CD4-positive, alpha-beta T cell (primary cell): ENCODE measurements around the gene RAI14. TPM values are rescaled to one million over a fixed set of nuclear protein-coding genes. Genes with fewer than 3 reads are reported as not detected.

ENCODE experiments used
- ATAC-seq: fragments of 200-7000 bp; cut with Tn5 transposase; one replicate; pipeline ENCODE4 v1.10.0; 2022; ENCODE audit warnings: mild to moderate bottlenecking; ENCODE audit not compliant: poor library complexity
- CTCF ChIA-PET: fragments of 350-600 bp; sonication (Branson Sonifier 250); formaldehyde crosslinking; loops from one replicate; lab custom pipeline; 2021; ENCODE audit warnings: antibody characterized with exemption, inconsistent platforms; lab: Charles Lee
- POLR2A ChIA-PET: fragments of 350-600 bp; sonication (Branson Sonifier 250); formaldehyde crosslinking; loops from one replicate; lab custom pipeline; 2021; ENCODE audit warnings: antibody characterized with exemption, inconsistent platforms; lab: Charles Lee
- DNase-seq, 14 experiments: peaks; one replicate each; pipeline ENCODE4 v3.0.0-alpha.2; 2013 to 2020; ENCODE audit warnings: mixed read lengths in 2 of 14
- H3K27ac ChIP-seq, 2 donors: one replicate each; pipeline versions ENCODE4 v1.5.1 to v1.7.0; 2013; ENCODE audit warnings: low read length in 2 of 2, low read depth in 1 of 2, mild to moderate bottlenecking in 1 of 2
- H3K27me3 ChIP-seq, 2 experiments: 1 replicate in 1 of 2; 2 replicates in 1 of 2; pipeline versions ENCODE4 v1.6.1 to v1.7.0; 2013; ENCODE audit warnings: low read length in 2 of 2, control low read depth in 1 of 2, mild to moderate bottlenecking in 1 of 2, moderate library complexity in 1 of 2; ENCODE audit not compliant: insufficient read depth in 2 of 2, control insufficient read depth in 1 of 2
- H3K36me3 ChIP-seq: one replicate; pipeline ENCODE4 v1.6.1; 2013; ENCODE audit warnings: low read length, control low read depth; ENCODE audit not compliant: insufficient read depth
- H3K4me1 ChIP-seq: one replicate; pipeline ENCODE4 v1.6.1; 2013; ENCODE audit warnings: low read length, control low read depth; ENCODE audit not compliant: insufficient read depth
- H3K4me3 ChIP-seq: one replicate; pipeline ENCODE4 v1.5.1; 2013; ENCODE audit warnings: mild to moderate bottlenecking, low read length, moderate library complexity
- H3K9me3 ChIP-seq, 2 experiments: 1 replicate in 1 of 2; 2 replicates in 1 of 2; pipeline versions ENCODE4 v1.6.1 to v1.7.0; 2013; ENCODE audit warnings: low read length in 2 of 2, mild to moderate bottlenecking in 2 of 2, control low read depth in 1 of 2, moderate library complexity in 1 of 2; ENCODE audit not compliant: control insufficient read depth in 1 of 2, insufficient read depth in 1 of 2
- H3K27ac Mint-ChIP-seq: one replicate; pipeline ENCODE4 v1.8.0; 2020; ENCODE audit warnings: mixed read lengths
- H3K27me3 Mint-ChIP-seq: one replicate; pipeline ENCODE4 v1.8.0; 2021; ENCODE audit warnings: mixed read lengths
- H3K36me3 Mint-ChIP-seq: one replicate; pipeline ENCODE4 v1.8.0; 2021; ENCODE audit warnings: low read depth, mixed read lengths
- H3K4me1 Mint-ChIP-seq: one replicate; pipeline ENCODE4 v1.8.0; 2021; ENCODE audit warnings: low read depth, mixed read lengths
- H3K4me3 Mint-ChIP-seq: one replicate; pipeline ENCODE4 v1.8.0; 2020; ENCODE audit warnings: mild to moderate bottlenecking, mixed read lengths
- H3K9me3 Mint-ChIP-seq: one replicate; pipeline ENCODE4 v1.8.0; 2020; ENCODE audit warnings: mixed read lengths
- intact Hi-C, 2 experiments: fragments of 100-400 bp; cut with DNase I in 1 of 2; cut with micrococcal nuclease in 1 of 2; formaldehyde crosslinking; loops; one replicate each; pipeline versions ENCODE4 v1.15.1 to v1.9.0; 2023 to 2025; cut with DNase I, micrococcal nuclease
- total RNA-seq, 174 experiments: library from RNA in 2 of 174; stranded (reverse) in 2 of 174; gene quantifications; one replicate each; pipeline ENCODE4 v1.2.3 and lab custom pipeline; 2021 to 2026
- TF ChIP-seq, protein P1 (sequence below): fragments of 200-600 bp; IDR thresholded peaks from one replicate; pipeline ENCODE4 v1.8.0; 2022; ENCODE audit warnings: antibody characterized with exemption, mild to moderate bottlenecking

Gene RAI14
- total RNA-seq, 2 experiments from 2014 or later = 0.20 to 0.60 TPM

DNA sequence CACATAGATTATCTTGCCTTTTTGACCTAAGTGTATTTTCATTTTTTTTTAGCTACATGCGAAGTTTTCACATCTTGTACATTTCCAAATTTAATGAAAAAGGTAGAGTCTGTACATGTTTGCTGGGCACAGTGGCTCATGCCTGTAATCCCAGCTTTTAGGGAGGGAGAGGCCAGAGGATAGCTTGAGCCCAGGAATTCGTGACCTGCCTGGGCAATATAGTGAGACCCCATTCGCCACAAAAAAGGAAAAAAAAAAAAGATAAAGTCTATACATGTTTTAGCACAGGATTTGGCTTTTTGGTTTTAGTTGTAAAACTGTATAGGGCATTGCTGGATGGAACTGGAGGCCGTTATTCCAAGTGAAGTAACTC, 28.8 kb downstream of the RAI14 start:
- TF ChIP-seq, protein P1, sequence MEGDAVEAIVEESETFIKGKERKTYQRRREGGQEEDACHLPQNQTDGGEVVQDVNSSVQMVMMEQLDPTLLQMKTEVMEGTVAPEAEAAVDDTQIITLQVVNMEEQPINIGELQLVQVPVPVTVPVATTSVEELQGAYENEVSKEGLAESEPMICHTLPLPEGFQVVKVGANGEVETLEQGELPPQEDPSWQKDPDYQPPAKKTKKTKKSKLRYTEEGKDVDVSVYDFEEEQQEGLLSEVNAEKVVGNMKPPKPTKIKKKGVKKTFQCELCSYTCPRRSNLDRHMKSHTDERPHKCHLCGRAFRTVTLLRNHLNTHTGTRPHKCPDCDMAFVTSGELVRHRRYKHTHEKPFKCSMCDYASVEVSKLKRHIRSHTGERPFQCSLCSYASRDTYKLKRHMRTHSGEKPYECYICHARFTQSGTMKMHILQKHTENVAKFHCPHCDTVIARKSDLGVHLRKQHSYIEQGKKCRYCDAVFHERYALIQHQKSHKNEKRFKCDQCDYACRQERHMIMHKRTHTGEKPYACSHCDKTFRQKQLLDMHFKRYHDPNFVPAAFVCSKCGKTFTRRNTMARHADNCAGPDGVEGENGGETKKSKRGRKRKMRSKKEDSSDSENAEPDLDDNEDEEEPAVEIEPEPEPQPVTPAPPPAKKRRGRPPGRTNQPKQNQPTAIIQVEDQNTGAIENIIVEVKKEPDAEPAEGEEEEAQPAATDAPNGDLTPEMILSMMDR = no peak
- Histone ChIP-seq H3K4me1 (no peaks in the 10 kb centered on the region), H3K27ac (no peak overlapping the region), H3K4me3 (no peak overlapping the region), H3K36me3 (no peaks in the 10 kb centered on the region), H3K9me3 (no peaks in the 10 kb centered on the region), H3K27me3 (no peaks in the 10 kb centered on the region)
- POLR2A ChIA-PET = no interaction called here
- H3K4me1 Mint-ChIP-seq = no peaks in the 10 kb centered on the region
- DNase-seq = no peak
- CTCF ChIA-PET = interaction anchor here (0.6 kb wide), 1 partner anchor 47 kb away, joined by 3 read pairs; no protein-coding TSS in a partner anchor
- no peak for ATAC-seq
- no peaks in the 10 kb centered on the region for H3K36me3 Mint-ChIP-seq
- H3K4me3 Mint-ChIP-seq = no peak overlapping the region
- H3K27ac Mint-ChIP-seq = no peak overlapping the region
- intact Hi-C loops = no loop called here
- H3K27me3 Mint-ChIP-seq = no peaks in the 10 kb centered on the region
- H3K9me3 Mint-ChIP-seq = no peaks in the 10 kb centered on the region

GRCh38 chr5:34685485-34686165, 29.5 kb downstream of the RAI14 start:
- H3K4me3 ChIP-seq = no peak overlapping the region
- intact Hi-C loops = no loop called here
- no peaks in the 10 kb centered on the region for H3K9me3 ChIP-seq
- H3K27me3 ChIP-seq = no peaks in the 10 kb centered on the region
- ChIA-PET CTCF (no interaction called here), POLR2A (no interaction called here)
- no peaks in the 10 kb centered on the region for H3K27me3 Mint-ChIP-seq
- no peaks in the 10 kb centered on the region for H3K9me3 Mint-ChIP-seq
- TF ChIP-seq, protein P1 = no peak
- no peak overlapping the region for H3K27ac Mint-ChIP-seq
- no peak overlapping the region for H3K27ac ChIP-seq
- no peak for ATAC-seq
- H3K4me1 Mint-ChIP-seq = no peaks in the 10 kb centered on the region
- H3K36me3 Mint-ChIP-seq = no peaks in the 10 kb centered on the region
- H3K36me3 ChIP-seq = no peaks in the 10 kb centered on the region
- no peak overlapping the region for H3K4me3 Mint-ChIP-seq
- H3K4me1 ChIP-seq = no peaks in the 10 kb centered on the region
- DNase-seq = no peak

DNA sequence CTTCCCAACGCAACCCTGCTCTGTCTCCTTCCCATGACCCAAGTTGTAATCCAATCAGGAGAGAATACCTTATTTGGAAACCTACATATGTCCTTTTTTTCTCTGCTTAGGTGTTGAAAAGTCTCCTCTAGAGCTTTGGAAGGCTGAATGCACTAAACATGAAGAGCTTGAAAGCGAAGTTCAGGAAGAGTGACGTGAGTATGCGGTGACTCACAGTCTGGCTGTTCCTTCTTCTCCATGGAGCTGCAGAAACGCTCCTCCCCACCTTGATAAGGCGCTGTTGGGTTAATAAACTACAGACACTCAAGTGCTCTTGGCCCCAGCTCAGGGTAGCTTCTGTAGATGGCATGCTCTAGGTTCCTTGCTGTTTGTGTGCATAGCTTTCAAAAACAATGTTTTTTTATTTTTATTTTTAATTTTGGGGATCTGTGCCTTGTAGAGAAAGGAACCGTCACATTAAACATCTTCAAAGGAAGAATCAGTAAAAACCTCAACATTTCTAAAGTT, 30.7 kb downstream of the RAI14 start:
- Histone ChIP-seq H3K27ac (no peak overlapping the region), H3K4me3 (no peak overlapping the region), H3K36me3 (no peaks in the 10 kb centered on the region), H3K9me3 (no peaks in the 10 kb centered on the region), H3K27me3 (no peaks in the 10 kb centered on the region), H3K4me1 (no peaks in the 10 kb centered on the region)
- Mint-ChIP-seq H3K9me3 (no peaks in the 10 kb centered on the region), H3K4me1 (no peaks in the 10 kb centered on the region), H3K27ac (no peak overlapping the region), H3K4me3 (no peak overlapping the region), H3K27me3 (no peaks in the 10 kb centered on the region), H3K36me3 (no peaks in the 10 kb centered on the region)
- no peak for DNase-seq
- no peak for ATAC-seq
- intact Hi-C loops = no loop called here
- POLR2A ChIA-PET = no interaction called here
- CTCF ChIA-PET = no interaction called here
- TF ChIP-seq, protein P1 = no peak
